Vagina (tissue), 2 donors: ENCODE results near the gene PARP4. TPM values are rescaled to one million over a fixed set of nuclear protein-coding genes. Genes with fewer than 3 reads are reported as not detected.
A peak's percentile ranks its signal among the peaks of the same experiment; 100 is the strongest.

Source experiments
- DNase-seq, 2 donors: peaks; one replicate each; pipeline ENCODE4 v3.0.0-alpha.2; 2017; ENCODE audit errors: extremely low spot score in 2 of 2
- H3K27ac ChIP-seq: fragments of 200-600 bp; sonication (generic); one replicate; pipeline ENCODE4 v1.5.1; 2019
- H3K27me3 ChIP-seq: fragments of 200-600 bp; sonication (generic); one replicate; pipeline ENCODE4 v1.5.1; 2019
- H3K36me3 ChIP-seq, 2 donors: fragments of 200-600 bp; sonication (generic); one replicate each; pipeline ENCODE4 v1.5.1; 2017 to 2019
- H3K4me1 ChIP-seq: fragments of 200-600 bp; sonication (generic); one replicate; pipeline ENCODE4 v1.5.1; 2019
- H3K4me3 ChIP-seq, 2 donors: fragments of 200-600 bp; sonication (generic); 1 replicate in 1 of 2; 2 replicates in 1 of 2; pipeline ENCODE4 v1.5.1; 2016 to 2019
- H3K9me3 ChIP-seq: fragments of 200-600 bp; sonication (generic); one replicate; pipeline ENCODE4 v1.5.1; 2019
- CTCF ChIP-seq, 3 experiments: fragments of 450-650 bp in 2 of 3; fragments of 200-600 bp in 1 of 3; sonication (generic) in 1 of 3; IDR thresholded peaks; one replicate each; pipeline ENCODE4 v1.5.1; 2017 to 2019; ENCODE audit warnings: antibody characterized with exemption in 3 of 3, mild to moderate bottlenecking in 2 of 3, moderate library complexity in 2 of 3
- POLR2A ChIP-seq, 2 donors: fragments of 450-650 bp; IDR thresholded peaks; one replicate each; pipeline ENCODE4 v1.6.1; 2017; ENCODE audit warnings: antibody characterized with exemption in 2 of 2, mild to moderate bottlenecking in 2 of 2, moderate library complexity in 2 of 2
- POLR2AphosphoS5 ChIP-seq, 2 donors: sonication (generic); formaldehyde crosslinking; IDR thresholded peaks; one replicate each; pipeline ENCODE4 v1.9.0; 2017; ENCODE audit warnings: antibody characterized with exemption in 2 of 2, mild to moderate bottlenecking in 2 of 2, low read depth in 1 of 2; ENCODE audit not compliant: insufficient read depth in 1 of 2
- intact Hi-C: fragments of 100-400 bp; cut with DNase I; formaldehyde crosslinking; loops from one replicate; pipeline ENCODE4 v1.15.1; 2023
- total RNA-seq: library from RNA; depleted of rRNA; stranded (reverse); fragments of >200 nt; gene quantifications from one replicate; pipeline ENCODE4 v1.2.3, GENCODE V29; 2016

The PARP4 gene
- total RNA-seq, 1 donor from 2014 or later = 47.4 TPM

GRCh38 chr13:24528816-24529398, 16.3 kb upstream of the PARP4 start:
- TF ChIP-seq POLR2A (IDR thresholded peaks at IDR 0.05) (no peak), CTCF (IDR thresholded peaks at IDR 0.05) (no peak), POLR2AphosphoS5 (IDR thresholded peaks at IDR 0.05; ENCODE audit: insufficient read depth in 1 of 2, low read depth in 1 of 2) (no peak)
- Histone ChIP-seq H3K4me3 (no peak overlapping the region), H3K4me1 (no peaks in the 10 kb centered on the region), H3K36me3 (no peaks in the 10 kb centered on the region), H3K27me3 (no peaks in the 10 kb centered on the region), H3K9me3 (no peaks in the 10 kb centered on the region), H3K27ac (no peak overlapping the region)
- intact Hi-C loops = no loop called here
- no peak for DNase-seq

DNA sequence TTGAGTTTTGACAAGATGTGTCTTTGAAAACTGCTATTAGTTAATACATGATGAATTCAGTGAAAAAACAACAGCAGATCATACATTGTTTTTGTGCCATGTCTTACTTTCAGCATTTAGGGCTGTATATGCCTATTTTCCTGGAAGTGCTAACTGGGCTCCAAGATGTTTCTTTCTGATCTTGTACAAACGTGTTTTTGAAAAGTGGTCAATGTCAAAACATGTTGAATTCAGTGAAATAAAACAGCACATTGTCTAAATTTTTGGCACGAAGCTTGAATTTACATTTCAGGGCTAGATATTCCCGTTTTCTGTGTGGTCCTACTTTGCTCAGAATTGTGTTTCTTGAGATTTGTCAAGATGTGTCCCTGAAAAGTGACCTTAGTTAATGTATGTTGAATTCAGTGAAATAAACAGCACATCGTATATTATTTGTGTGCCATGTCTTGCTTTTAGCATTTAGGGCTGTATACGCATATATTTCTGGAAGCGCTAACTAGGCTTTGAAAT, 14.7 kb upstream of the PARP4 start:
- no peaks in the 10 kb centered on the region for H3K27me3 ChIP-seq
- no peaks in the 10 kb centered on the region for H3K9me3 ChIP-seq
- no peaks in the 10 kb centered on the region for H3K36me3 ChIP-seq
- TF ChIP-seq CTCF (IDR thresholded peaks at IDR 0.05) (no peak), POLR2AphosphoS5 (IDR thresholded peaks at IDR 0.05; ENCODE audit: insufficient read depth in 1 of 2, low read depth in 1 of 2) (no peak), POLR2A (IDR thresholded peaks at IDR 0.05) (no peak)
- H3K4me1 ChIP-seq = no peaks in the 10 kb centered on the region
- intact Hi-C loops = no loop called here
- no peak for DNase-seq
- H3K4me3 ChIP-seq = no peak overlapping the region
- H3K27ac ChIP-seq = no peak overlapping the region

- DNase-seq = no peak
- intact Hi-C loops = no loop called here
- Histone ChIP-seq H3K9me3 (no peaks in the 10 kb centered on the region), H3K27ac (no peak overlapping the region), H3K4me3 (no peak overlapping the region), H3K36me3 (no peaks in the 10 kb centered on the region), H3K4me1 (no peaks in the 10 kb centered on the region), H3K27me3 (no peaks in the 10 kb centered on the region)
- TF ChIP-seq CTCF (IDR thresholded peaks at IDR 0.05) (no peak), POLR2AphosphoS5 (IDR thresholded peaks at IDR 0.05; ENCODE audit: insufficient read depth in 1 of 2, low read depth in 1 of 2) (no peak), POLR2A (IDR thresholded peaks at IDR 0.05) (no peak)
Measured at GRCh38 chr13:24520733-24521132, 8.2 kb upstream of the PARP4 start.

- TF ChIP-seq POLR2A (IDR thresholded peaks at IDR 0.05) (no peak), POLR2AphosphoS5 (IDR thresholded peaks at IDR 0.05; ENCODE audit: insufficient read depth in 1 of 2, low read depth in 1 of 2) (no peak), CTCF (IDR thresholded peaks at IDR 0.05) (no peak)
- intact Hi-C loops = no loop called here
Measured at GRCh38 chr13:24516919-24517318, 4.3 kb upstream of the PARP4 start.

DNA sequence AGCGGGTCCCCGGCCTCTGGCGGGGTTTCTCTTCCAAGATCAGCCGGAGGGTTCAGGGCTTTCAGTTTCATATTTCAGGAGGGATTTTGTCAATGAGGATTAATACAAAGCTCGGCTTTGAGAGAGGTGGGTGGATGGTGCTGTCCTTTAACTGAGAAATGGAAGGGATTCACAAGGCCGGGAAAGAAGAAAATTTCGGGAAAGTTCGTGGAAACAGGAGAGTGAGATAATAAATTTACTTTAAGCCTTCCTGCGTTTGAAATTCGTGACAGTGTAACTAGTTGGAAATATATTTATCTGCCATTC, 283 bp upstream of the PARP4 start:
- Histone ChIP-seq H3K4me3 (peak overlapping the region; percentile 83 to 96), H3K9me3 (no peaks in the 10 kb centered on the region), H3K27me3 (no peaks in the 10 kb centered on the region), H3K36me3 (no peaks in the 10 kb centered on the region), H3K27ac (peak overlapping the region; percentile 87), H3K4me1 (peaks cover 15% of the 10 kb centered on the region)
- intact Hi-C loops = no loop called here
- DNase-seq = no peak
- TF ChIP-seq CTCF (IDR thresholded peaks at IDR 0.05) (no peak), POLR2A (IDR thresholded peaks at IDR 0.05) (no peak)

More at GRCh38 chr13:24516919-24517318, 4.3 kb upstream of the PARP4 start:
- Histone ChIP-seq H3K4me1 (no peaks in the 10 kb centered on the region), H3K27ac (no peak overlapping the region), H3K27me3 (no peaks in the 10 kb centered on the region), H3K4me3 (no peak overlapping the region), H3K9me3 (no peaks in the 10 kb centered on the region), H3K36me3 (no peaks in the 10 kb centered on the region)
- DNase-seq = no peak
